GM12878 (cell line): ENCODE data around the gene PDGFB. TPM values are rescaled to one million over a fixed set of nuclear protein-coding genes. Genes with fewer than 3 reads are reported as not detected.

Experiments used
- ATAC-seq: fragments of 200-7000 bp; cut with Tn5 transposase; 3 replicates; pipeline ENCODE4 v1.9.1; 2020; ENCODE audit warnings: mild to moderate bottlenecking, moderate library complexity
- BruUV-seq: library from RNA; stranded (reverse); fragments of 400-500 nt; replicated peaks from 2 replicates; lab custom pipeline; 2021; lab: Mats Ljungman, UMichigan
- CTCF ChIA-PET: fragments of 300-600 bp; sonication (Branson Sonifier 250); formaldehyde crosslinking; extraction: SDS; loops from one replicate; lab custom pipeline; 2021; ENCODE audit warnings: inconsistent platforms; lab: Yijun Ruan, JAX
- POLR2A ChIA-PET: fragments of 350-600 bp; formaldehyde crosslinking; extraction: SDS; loops from one replicate; lab custom pipeline; 2021; ENCODE audit warnings: inconsistent platforms; lab: Charles Lee
- RAD21 ChIA-PET: fragments of 300-600 bp; sonication (Branson Sonifier 250); formaldehyde crosslinking; loops from one replicate; lab custom pipeline; 2023; ENCODE audit warnings: antibody characterized with exemption; ENCODE audit not compliant: unreplicated experiment; lab: Charles Lee
- SMC1A ChIA-PET: fragments of 300-600 bp; sonication (Branson Sonifier 250); formaldehyde crosslinking; loops from one replicate; lab custom pipeline; 2023; ENCODE audit not compliant: unreplicated experiment, uncharacterized antibody; lab: Charles Lee
- DNase-seq: peaks from one replicate; pipeline ENCODE4 v3.0.0-alpha.2; 2011; ENCODE audit warnings: low read depth, low spot score
- FAIRE-seq: peaks from 3 replicates; lab custom pipeline; 2011; peaks lifted over from hg19 to GRCh38; lab: Jason Lieb, UNC
- H2AFZ ChIP-seq: 2 replicates; pipeline ENCODE4 v1.6.0; 2011; ENCODE audit warnings: low read depth, low read length, control low read depth; ENCODE audit not compliant: control insufficient read depth
- H3K27ac ChIP-seq: 2 replicates; pipeline ENCODE4 v1.5.1; 2011; ENCODE audit warnings: control low read depth; ENCODE audit not compliant: control insufficient read depth, insufficient read depth
- H3K27me3 ChIP-seq, 2 experiments: replicated peaks in 1 of 2; 2 replicates each; pipeline versions ENCODE4 v1.6.0 to v1.6.1; 2011; ENCODE audit warnings: low read length in 1 of 2; ENCODE audit not compliant: control insufficient read depth in 2 of 2, insufficient read depth in 2 of 2
- H3K36me3 ChIP-seq, 2 experiments: 2 replicates each; pipeline ENCODE4 v1.5.1; 2011; ENCODE audit warnings: low read length in 1 of 2; ENCODE audit not compliant: control insufficient read depth in 2 of 2, insufficient read depth in 2 of 2
- H3K4me1 ChIP-seq: 2 replicates; pipeline ENCODE4 v1.6.1; 2011; ENCODE audit warnings: mild to moderate bottlenecking, low read length, moderate library complexity, mixed read lengths; ENCODE audit not compliant: control insufficient read depth, insufficient read depth
- H3K4me2 ChIP-seq: 2 replicates; pipeline ENCODE4 v1.6.0; 2011; ENCODE audit warnings: control low read depth; ENCODE audit not compliant: control insufficient read depth, insufficient read depth
- H3K4me3 ChIP-seq: fragments of 200-600 bp; sonication (generic); 2 replicates; pipeline ENCODE4 v1.5.1; 2016
- H3K79me2 ChIP-seq: 2 replicates; pipeline ENCODE4 v1.6.0; 2011; ENCODE audit warnings: low read length; ENCODE audit not compliant: control insufficient read depth, insufficient read depth
- H3K9ac ChIP-seq: 2 replicates; pipeline ENCODE4 v1.8.0; 2011; ENCODE audit warnings: low read length, control low read depth, mixed read lengths; ENCODE audit not compliant: control insufficient read depth, insufficient read depth
- H3K9me3 ChIP-seq: replicated peaks from 3 replicates; pipeline ENCODE4 v1.5.1; 2011; ENCODE audit warnings: mild to moderate bottlenecking, low read length; ENCODE audit not compliant: control insufficient read depth, insufficient read depth
- H4K20me1 ChIP-seq: 2 replicates; pipeline ENCODE4 v1.6.0; 2011; ENCODE audit not compliant: control insufficient read depth, insufficient read depth
- ASH2L ChIP-seq: fragments of 300-600, 200-600 bp; sonication (generic); IDR thresholded peaks from 2 replicates; pipeline ENCODE4 v1.6.1; 2017; ENCODE audit warnings: low read depth, mild to moderate bottlenecking, borderline replicate concordance
- ATF2 ChIP-seq: IDR thresholded peaks from 2 replicates; pipeline ENCODE4 v1.6.1; 2012; ENCODE audit warnings: low read length, inconsistent platforms
- ATF7 ChIP-seq: fragments of 450-650 bp; IDR thresholded peaks from 2 replicates; pipeline ENCODE4 v1.6.1; 2016; ENCODE audit warnings: low read depth, mild to moderate bottlenecking
- CBX3 ChIP-seq: fragments of 200-600 bp; sonication (generic); IDR thresholded peaks from 2 replicates; pipeline ENCODE4 v1.6.1; 2016; ENCODE audit warnings: low read depth, borderline replicate concordance
- CEBPB ChIP-seq, 2 experiments: fragments of 150-350 bp in 1 of 2; IDR thresholded peaks; 2 replicates each; pipeline ENCODE4 v1.6.1; 2012 to 2014; ENCODE audit warnings: low read depth in 2 of 2, low read length in 2 of 2, borderline replicate concordance in 1 of 2, inconsistent platforms in 1 of 2
- CHD1 ChIP-seq: IDR thresholded peaks from 2 replicates; pipeline ENCODE4 v1.6.1; 2012; ENCODE audit warnings: low read depth, low read length, improper control_type of control experiment
- IRF5 ChIP-seq: fragments of 450-650 bp; IDR thresholded peaks from 2 replicates; pipeline ENCODE4 v1.6.1; 2017; ENCODE audit warnings: borderline replicate concordance
- MEF2B ChIP-seq: fragments of 450-650 bp; IDR thresholded peaks from 2 replicates; pipeline ENCODE4 v1.6.1; 2018; ENCODE audit warnings: mild to moderate bottlenecking, moderate library complexity; ENCODE audit not compliant: partially characterized antibody, poor library complexity, severe bottlenecking
- MYC ChIP-seq: IDR thresholded peaks from 2 replicates; pipeline ENCODE4 v1.6.1; 2011; ENCODE audit warnings: mild to moderate bottlenecking, low read length, moderate library complexity, inconsistent platforms; ENCODE audit not compliant: insufficient read depth, insufficient replicate concordance, insufficient read length, severe bottlenecking
- SMAD5 ChIP-seq: IDR thresholded peaks from 2 replicates; pipeline ENCODE4 v1.6.1; 2016; ENCODE audit warnings: antibody characterized with exemption, low read depth
- SREBF1 ChIP-seq: IDR thresholded peaks from 2 replicates; pipeline ENCODE4 v1.6.1; 2012; ENCODE audit warnings: mild to moderate bottlenecking, low read length
- USF1 ChIP-seq: IDR thresholded peaks from 2 replicates; pipeline ENCODE4 v1.6.1; 2011; ENCODE audit warnings: borderline replicate concordance, low read depth, mild to moderate bottlenecking, moderate library complexity, mixed read lengths, low read length; ENCODE audit not compliant: insufficient read depth; ENCODE audit errors: extremely low read length
- YY1 ChIP-seq: IDR thresholded peaks from 2 replicates; pipeline ENCODE4 v1.6.1; 2011; ENCODE audit warnings: low read depth, mild to moderate bottlenecking, low read length
- ZNF274 ChIP-seq: IDR thresholded peaks from one replicate; pipeline ENCODE4 v1.8.0; 2011; ENCODE audit not compliant: insufficient read length, insufficient read depth
- ZNF592 ChIP-seq: fragments of 450-650 bp; IDR thresholded peaks from 2 replicates; pipeline ENCODE4 v1.6.1; 2017; ENCODE audit warnings: mild to moderate bottlenecking, moderate library complexity
- ZSCAN29 ChIP-seq: fragments of 450-650 bp; IDR thresholded peaks from 2 replicates; pipeline ENCODE4 v1.6.1; 2017; ENCODE audit warnings: mild to moderate bottlenecking, moderate library complexity
- WGBS: methylation state at CpG from one replicate; pipeline ENCODE4 v1.1.6; 2016; ENCODE audit warnings: low lambda C conversion rate; ENCODE audit not compliant: insufficient replicate concordance, insufficient coverage; ENCODE audit errors: missing lambda C conversion rate; 5-methylcytosine and 5-hydroxymethylcytosine counted together
- in situ Hi-C: fragments of 300-500 bp; cut with MboI; formaldehyde crosslinking; loops from 9 replicates; pipeline ENCODE4 v1.14.3; 2018; ENCODE audit warnings: mixed read lengths
- intact Hi-C: fragments of 100-400 bp; cut with micrococcal nuclease; formaldehyde crosslinking; loops from one replicate; pipeline ENCODE4 v1.14.2; 2022; ENCODE audit not compliant: unreplicated experiment
- polyA plus RNA-seq, 11 experiments: library from polyadenylated mRNA; depleted of rRNA in 4 of 11; unstranded in 6 of 11; stranded (reverse) in 5 of 11; fragments of >200 nt; fragmentation: Nextera tagmentation in 4 of 11; fragmentation: Illumina TruSeq in 1 of 11; extraction: Ambion mirVana in 4 of 11; extraction: Trizol in 1 of 11; gene quantifications; 1 replicate in 1 of 11; 2 replicates in 10 of 11; pipeline versions ENCODE4 v1.2.1 to v1.2.3, GENCODE V29; 2011 to 2016; ENCODE audit warnings: inconsistent platforms in 2 of 11, missing spikeins in 2 of 11, low read depth in 1 of 11
- total RNA-seq, 4 experiments: library from RNA; depleted of rRNA in 3 of 4; stranded (reverse); fragments of >200 nt in 3 of 4; fragmentation: Illumina TruSeq in 1 of 4; extraction: Trizol in 1 of 4; gene quantifications; 2 replicates each; pipeline versions ENCODE4 v1.2.1 to v1.2.3, GENCODE V29; 2013 to 2021

PDGFB gene
- total and polyA plus RNA-seq, 10 of the 15 experiments (the other 5 are each of a cell fraction or from before 2014, with no cell fraction given) = 0.13 to 1.1 (median 0.56) TPM; not detected in 1

- no TSS peak for BruUV-seq
Measured at GRCh38 chr22:39216143-39216490, 28.7 kb downstream of the PDGFB start.

More at GRCh38 chr22:39216143-39216490, 28.7 kb downstream of the PDGFB start:
- Histone ChIP-seq H3K27me3 (no peaks in the 10 kb centered on the region; a peak in 1 of 4 replicates), H4K20me1 (no peaks in the 10 kb centered on the region), H3K36me3 (no peaks in the 10 kb centered on the region), H3K4me1 (no peaks in the 10 kb centered on the region), H3K27ac (no peak overlapping the region), H3K4me3 (no peak overlapping the region), H3K9me3 (no peaks in the 10 kb centered on the region), H3K4me2 (no peak overlapping the region), H3K9ac (no peak overlapping the region), H2AFZ (no peak overlapping the region), H3K79me2 (no peaks in the 10 kb centered on the region)
- ChIA-PET CTCF (interaction anchor here (0.7 to 4.3 kb wide), 11 partner anchors 11 to 100 kb away, joined by 3 to 20 read pairs (median 5); no protein-coding TSS in a partner anchor), RAD21 (interaction anchor here (0.7 to 2.6 kb wide), 4 partner anchors 91 to 347 kb away, joined by 3 to 10 read pairs (median 3); no protein-coding TSS in a partner anchor), POLR2A (no interaction called here), SMC1A (interaction anchor here (1.6 to 1.7 kb wide), 2 partner anchors 9 to 69 kb away, joined by 4 read pairs; no protein-coding TSS in a partner anchor)
- 54% methylated on average over 8 of the region's 8 CpGs for WGBS
- TF ChIP-seq ZNF592 (no peak), ZNF274 (no peak), CHD1 (no peak), MYC (no peak), ASH2L (no peak), ATF2 (no peak), MEF2B (no peak), SREBF1 (no peak), CBX3 (no peak), CEBPB (IDR thresholded peaks at IDR 0.05; ENCODE audit: borderline replicate concordance in 1 of 2, low read depth in 2 of 2, low read length in 2 of 2) (no peak), SMAD5 (no peak), USF1 (no peak), YY1 (no peak), ZSCAN29 (no peak), ATF7 (no peak), IRF5 (no peak)
- in situ Hi-C loops = no loop called here
- FAIRE-seq (no peak), DNase-seq (no peak), ATAC-seq (no peak)
- intact Hi-C loops = no loop called here
